GM12873 (cell line): ENCODE results near the gene NR1H3.

Experiments used
- TF ChIP-seq, protein P1 (sequence below): IDR thresholded peaks from 2 replicates; pipeline ENCODE4 v1.5.1; 2012; ENCODE audit warnings: low read depth, mild to moderate bottlenecking, moderate library complexity, low read length, control low read depth; ENCODE audit not compliant: insufficient read depth; ENCODE audit errors: missing control alignments

The NR1H3 gene

DNA sequence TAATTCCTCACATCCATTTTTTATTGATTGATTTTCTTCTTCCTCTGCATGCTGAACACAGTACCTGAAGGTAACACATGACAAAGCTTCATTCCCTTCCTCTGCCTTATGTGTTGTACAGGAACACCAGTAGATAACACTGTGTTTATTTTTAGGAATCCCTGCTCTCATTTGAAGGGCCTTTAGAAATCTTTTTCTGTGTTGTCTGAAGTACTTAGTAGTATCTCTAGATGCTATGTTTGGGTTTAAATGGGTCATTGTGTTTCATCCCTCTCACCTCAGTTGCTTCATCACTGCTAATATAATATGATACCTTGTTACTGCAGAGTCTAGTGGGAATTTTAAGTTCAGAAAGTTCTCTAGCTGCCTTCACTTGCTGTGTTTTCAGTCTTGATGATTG, 22.3 kb downstream of the NR1H3 start:
- TF ChIP-seq, protein P1, sequence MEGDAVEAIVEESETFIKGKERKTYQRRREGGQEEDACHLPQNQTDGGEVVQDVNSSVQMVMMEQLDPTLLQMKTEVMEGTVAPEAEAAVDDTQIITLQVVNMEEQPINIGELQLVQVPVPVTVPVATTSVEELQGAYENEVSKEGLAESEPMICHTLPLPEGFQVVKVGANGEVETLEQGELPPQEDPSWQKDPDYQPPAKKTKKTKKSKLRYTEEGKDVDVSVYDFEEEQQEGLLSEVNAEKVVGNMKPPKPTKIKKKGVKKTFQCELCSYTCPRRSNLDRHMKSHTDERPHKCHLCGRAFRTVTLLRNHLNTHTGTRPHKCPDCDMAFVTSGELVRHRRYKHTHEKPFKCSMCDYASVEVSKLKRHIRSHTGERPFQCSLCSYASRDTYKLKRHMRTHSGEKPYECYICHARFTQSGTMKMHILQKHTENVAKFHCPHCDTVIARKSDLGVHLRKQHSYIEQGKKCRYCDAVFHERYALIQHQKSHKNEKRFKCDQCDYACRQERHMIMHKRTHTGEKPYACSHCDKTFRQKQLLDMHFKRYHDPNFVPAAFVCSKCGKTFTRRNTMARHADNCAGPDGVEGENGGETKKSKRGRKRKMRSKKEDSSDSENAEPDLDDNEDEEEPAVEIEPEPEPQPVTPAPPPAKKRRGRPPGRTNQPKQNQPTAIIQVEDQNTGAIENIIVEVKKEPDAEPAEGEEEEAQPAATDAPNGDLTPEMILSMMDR, result no peak

DNA sequence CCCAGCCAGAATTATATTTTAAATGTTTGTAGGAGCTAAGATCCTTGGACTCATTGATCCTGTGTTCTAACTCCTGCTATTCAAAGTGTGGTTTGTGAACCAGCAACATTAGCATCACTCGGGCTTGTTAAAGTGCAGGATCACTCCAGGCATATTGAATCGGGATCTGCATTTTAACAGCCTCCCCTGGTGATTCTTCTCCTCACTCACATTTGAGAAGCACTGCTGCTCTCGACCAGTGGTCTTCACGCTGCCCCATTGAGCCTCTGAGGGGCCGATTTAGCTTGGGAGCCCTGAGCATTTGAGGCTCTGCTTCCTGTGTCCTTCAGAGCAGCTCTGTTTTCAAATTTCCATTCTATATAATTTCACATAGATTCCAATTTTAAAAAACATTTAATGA, 23.1 kb downstream of the NR1H3 start:
- TF ChIP-seq, protein P1, result no peak

- TF ChIP-seq, protein P1, result no peak
These were observed 24.7 kb downstream of the NR1H3 start for GRCh38 chr11:47282462-47282861.

DNA sequence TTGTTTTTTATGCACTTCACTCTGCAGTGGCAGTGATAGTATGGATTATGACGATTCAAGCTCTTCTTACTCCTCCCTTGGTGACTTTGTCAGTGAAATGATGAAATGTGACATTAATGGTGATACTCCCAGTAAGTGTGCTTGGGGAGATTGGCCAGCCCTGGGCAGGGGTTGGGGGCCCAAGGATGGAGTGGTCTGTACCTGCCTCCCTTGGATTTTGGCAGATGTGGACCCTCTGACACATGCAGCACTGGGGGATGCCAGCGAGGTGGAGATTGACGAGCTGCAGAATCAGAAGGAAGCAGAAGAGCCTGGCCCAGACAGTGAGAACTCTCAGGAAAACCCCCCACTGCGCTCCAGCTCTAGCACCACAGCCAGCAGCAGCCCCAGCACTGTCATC, 26.4 kb downstream of the NR1H3 start:
- TF ChIP-seq, protein P1, result no peak

GRCh38 chr11:47285969-47286770, 28.4 kb downstream of the NR1H3 start:
- TF ChIP-seq, protein P1, result no peak

GRCh38 chr11:47288066-47288465, 30.3 kb downstream of the NR1H3 start:
- TF ChIP-seq, protein P1, result no peak

DNA sequence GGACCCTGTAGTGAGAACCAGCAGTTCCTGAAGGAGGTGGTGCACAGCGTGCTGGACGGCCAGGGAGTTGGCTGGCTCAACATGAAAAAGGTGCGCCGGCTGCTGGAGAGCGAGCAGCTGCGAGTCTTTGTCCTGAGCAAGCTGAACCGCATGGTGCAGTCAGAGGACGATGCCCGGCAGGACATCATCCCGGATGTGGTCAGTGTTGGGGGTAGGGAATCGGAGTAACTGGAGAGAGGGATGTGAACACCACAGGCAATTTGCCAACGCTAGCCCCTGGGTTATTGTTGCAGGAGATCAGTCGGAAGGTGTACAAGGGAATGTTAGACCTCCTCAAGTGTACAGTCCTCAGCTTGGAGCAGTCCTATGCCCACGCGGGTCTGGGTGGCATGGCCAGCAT, 32.1 kb downstream of the NR1H3 start:
- TF ChIP-seq, protein P1, result no peak
